Fibroblast of peridontal ligament (primary cell): Measurements from ENCODE around the gene MEF2C.

Experiments used
- DNase-seq: peaks from one replicate; pipeline ENCODE4 v3.0.0-alpha.2; 2010; ENCODE audit errors: extremely low read depth

The MEF2C gene

DNA sequence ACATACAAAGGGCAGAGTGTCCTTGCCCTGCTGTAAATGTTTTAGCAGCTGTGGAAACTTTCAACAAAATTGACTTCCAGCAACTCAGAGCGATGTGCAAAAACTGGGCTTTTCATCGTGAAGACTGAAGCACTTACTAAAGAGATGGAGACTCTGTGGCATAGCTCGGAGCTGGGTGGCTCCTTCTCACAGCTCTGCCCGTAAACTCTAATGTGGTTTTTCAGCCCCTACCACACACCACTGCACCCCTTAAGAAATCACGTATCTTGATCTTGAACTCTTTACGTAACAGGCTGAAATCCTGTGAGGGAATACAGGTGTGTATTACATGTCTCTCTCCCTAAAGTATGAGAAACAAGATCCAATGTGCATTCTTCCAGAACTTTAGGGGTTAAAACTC is 124.4 kb downstream of the MEF2C start:
- no peak for DNase-seq

DNA sequence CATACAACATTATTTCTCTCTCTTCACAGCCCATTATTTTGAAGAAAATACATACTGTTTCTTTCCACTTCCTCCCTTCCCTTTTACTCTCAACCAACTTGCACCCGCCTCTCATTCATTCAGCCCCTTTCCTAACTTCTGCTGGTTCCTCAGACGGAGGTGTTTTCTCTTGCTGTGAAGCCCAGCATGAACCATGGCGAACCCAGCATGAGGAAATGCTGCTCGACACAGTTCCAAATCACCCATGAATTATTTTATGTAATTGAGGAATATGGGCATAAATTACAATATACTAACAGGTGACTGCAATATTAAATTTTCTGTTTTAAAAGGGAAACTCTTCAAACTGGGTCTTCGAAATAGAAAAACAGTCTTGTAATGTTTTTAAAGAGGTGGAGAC is 124.8 kb downstream of the MEF2C start:
- DNase-seq = no peak

DNA sequence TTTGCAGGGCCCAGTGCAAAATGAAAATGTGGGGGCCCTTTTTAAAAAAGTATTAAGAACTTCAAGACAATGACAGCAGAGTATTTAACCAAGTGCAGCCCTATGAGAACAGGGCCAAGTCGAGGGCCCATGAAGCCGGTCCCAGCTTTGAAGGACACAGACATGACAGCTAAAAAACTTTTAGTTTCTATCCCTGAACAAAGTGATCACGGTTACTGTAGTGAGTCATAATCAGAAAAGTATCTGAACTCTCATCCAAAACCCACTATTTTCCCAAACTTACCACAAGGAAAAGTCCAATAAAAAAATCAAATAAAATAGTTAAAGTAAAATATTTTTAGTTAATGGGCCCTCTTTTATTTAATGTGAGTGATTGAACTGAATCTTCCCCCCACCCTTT is 126.0 kb downstream of the MEF2C start:
- no peak for DNase-seq

DNA sequence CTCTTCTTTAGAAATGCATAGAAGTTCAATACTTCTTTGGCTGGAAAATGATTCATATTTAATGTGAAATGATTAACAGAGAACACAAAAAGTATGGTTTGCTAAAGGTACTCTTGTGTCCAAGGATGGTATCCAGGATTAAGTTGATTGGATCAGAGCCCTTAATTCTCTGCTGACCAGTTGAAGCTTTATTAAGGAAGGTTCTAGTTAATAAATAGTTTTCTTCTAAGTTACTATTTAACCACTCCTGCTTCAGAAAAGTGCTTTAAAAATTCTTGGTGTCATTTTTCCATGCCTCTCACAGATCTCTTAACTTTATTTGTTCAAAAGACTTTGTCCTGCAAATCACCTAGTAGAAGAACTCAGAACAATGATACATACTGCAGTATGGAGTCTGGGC is 134.3 kb downstream of the MEF2C start:
- DNase-seq = no peak

DNA sequence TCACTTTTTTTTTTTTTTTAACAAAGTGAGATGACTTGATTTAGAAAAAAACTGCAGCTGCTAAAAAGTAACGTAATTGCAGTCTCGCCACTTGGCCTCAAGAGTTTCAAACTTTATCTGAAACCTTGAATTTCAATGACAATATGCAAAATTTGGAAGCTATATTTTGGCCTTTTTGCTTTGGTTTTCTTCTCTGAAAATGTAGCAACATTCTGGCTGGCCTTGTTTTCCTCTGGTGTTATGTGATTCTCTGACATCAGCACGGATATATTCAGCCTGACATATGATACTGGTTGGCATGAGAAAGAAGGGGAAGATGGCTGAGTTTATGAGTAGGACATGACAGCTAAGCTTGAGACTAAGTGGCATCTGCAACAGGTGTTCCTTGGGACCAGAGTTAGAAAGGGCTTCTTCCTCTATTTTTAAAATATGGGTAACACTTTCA is 136.5 kb downstream of the MEF2C start:
- no peak for DNase-seq

DNA sequence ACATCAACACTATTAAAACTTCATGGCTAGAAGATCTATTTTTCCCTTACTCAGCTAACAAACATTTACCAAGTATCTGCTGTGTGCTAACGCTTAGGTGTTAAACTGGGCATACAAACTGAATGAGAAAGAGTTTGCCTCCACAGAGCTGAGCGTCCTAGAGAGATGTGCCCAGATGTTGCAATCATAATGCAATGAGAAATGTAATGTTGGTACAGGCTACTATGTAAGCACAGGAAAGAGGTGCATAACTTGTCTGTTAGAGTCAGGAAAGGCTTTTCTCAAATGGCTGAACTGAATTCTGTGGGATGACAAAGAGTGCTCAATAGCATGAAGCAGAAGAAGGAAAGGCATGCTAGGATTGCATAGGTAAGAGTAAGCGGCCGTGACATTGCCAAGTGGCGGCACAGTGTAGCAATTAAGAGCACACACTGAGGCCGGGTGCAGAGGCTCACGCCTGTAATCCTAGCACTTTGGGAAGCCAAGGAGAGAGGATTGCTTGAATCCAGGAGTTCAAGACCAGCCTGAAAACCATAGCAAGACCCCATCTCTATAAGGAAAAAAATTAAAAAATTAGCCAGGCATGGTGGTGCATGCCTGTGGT is 137.8 kb downstream of the MEF2C start:
- no peak for DNase-seq

DNA sequence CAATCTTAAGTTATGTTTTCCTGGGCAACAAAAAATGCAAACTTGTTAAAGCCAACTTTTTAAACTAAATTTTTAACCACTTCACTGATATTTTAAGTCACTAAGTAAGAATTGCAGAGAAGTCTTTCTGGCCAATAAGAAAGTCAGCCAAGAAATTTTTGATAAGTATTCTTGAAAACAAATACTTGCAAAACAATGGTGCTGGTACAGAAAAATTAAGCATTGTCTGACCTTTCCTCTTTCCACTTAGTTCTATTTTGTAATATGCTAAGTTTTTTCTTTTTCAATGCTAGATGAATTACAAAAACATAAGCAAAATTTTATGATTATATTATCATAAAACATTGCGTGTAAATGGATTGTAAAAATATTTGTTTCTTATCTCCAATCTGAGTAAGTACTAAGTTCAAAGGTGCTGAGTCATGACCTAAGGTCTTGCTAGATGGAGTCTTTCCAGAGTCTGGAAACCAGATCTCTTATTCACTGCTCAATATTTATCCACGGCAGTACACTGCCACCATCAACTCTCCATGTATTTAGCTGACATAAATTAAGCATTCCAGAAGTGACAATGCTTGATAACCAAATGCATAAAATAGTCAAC is 139.7 kb downstream of the MEF2C start:
- DNase-seq = peak; percentile 30

DNA sequence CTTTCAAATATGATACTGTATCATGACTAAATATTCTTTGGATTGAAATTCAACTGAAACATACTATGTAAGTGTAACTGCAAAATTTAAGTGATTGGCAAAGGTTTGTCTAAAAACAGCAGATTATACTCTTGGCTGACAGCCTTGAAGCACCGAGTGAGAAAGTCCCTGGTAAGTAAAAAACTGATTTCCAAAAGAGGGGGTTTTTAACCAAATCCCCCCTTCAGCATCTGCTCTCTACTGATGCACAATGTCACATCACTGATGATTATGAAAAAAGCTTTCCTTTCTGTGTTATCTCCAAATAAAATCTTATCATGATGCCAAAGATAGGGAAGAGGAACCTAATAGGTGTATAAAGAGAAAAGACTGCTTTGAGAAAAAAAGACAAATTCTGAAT is 141.0 kb downstream of the MEF2C start:
- DNase-seq = no peak

DNA sequence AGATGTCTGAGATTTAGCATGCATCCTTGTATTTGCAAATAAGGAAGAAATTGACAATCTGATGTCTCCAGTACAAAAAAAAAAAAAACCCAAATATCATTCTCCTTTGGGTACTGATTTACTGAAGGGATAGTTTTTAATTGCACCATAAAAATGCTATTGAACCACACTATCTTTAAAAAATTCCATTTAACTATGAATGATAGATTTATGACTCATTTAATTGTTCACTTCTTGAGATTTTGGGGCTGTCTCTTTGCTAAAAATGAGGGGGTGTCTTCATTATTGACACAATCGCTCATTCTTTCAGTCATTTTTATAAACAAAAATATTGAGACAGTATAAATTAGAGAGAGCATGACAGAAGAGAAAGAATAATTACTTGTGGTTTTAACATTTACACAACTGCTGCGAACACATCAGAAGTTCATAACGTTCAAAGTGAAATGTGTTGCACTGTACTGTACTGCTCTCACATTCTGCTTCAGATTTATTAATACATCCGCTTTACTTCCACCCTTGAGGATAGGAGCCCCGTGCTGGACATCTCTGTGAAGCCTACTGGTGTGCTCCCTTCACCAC is 142.3 kb downstream of the MEF2C start:
- DNase-seq = no peak

DNA sequence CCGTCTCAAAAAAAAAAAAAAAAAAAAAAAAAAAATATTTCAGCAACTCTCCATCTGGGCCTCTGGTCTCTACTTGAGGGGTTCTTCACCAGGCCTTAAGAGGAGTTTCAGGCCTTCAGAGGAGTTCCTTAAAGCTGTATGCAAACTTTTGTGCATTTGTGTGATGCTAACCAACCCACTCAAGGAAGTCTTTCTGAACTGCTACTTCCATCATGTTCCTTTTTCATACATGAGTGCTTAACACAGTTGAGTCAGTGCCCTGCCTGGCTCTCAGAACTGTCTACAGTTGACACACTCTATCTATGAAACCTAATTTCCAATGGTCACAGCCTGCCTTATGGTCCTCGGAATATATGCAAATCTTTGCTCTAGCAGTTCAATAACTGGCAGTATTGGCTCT is 146.5 kb downstream of the MEF2C start:
- DNase-seq = no peak

DNA sequence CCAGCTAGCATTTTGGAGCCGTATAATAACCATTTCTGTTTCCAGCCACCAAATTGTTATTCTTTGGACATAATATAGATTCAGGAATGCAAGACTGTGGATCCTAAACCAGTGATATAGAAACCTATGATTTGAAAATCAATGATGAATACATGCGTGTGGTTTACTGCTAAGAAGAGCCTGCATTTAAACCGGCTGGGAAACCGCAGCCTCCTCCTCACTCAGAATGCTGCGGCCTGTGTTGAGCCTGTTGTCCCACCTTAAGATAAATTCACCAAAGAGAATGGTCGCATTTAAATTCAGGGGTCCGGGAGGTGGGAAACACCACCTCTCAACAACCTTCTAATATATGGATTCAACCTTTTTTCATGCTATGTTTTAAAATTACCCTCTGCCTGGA is 148.0 kb downstream of the MEF2C start:
- DNase-seq = no peak

DNA sequence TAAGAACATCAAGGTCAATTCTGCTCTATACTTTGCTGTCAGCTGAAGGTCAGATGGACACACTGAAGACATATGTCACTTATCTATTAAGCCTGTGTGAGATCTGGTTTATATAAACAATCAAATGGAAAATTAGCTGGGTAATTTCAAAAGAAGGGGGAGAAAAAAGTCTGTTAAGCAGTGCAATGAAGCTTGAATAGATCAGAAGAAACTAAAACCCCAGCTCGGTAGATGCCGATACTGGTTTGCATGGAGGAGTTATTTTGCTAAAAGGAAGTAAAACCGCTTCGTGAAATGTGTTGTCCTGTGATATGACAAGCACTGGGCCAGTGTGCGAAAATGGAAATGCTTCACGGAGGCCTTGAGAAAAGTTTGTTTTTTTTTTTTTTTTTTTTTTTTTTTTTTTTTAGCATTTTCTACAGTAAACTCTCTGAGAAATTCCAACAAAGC is 148.8 kb downstream of the MEF2C start:
- peak; percentile 23 for DNase-seq

DNA sequence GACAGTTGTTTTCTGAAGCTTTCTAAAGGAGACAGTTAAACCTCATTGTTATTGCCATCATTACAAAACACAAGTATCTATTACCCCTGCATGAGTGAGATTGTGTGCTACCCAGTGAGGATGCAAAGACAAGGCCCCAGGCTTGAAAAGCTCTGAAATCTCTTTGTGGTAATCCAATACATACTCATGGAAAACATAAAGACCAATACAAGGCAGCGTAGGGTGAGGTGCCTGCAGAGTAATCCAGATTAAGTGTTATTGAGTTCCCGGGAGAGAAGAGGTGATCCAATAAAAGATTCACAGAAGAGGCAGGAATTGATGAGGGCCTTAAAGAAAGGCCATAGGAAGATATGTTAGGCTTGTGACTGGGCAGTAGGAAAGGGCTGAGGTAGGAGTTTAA is 150.1 kb downstream of the MEF2C start:
- DNase-seq = no peak

DNA sequence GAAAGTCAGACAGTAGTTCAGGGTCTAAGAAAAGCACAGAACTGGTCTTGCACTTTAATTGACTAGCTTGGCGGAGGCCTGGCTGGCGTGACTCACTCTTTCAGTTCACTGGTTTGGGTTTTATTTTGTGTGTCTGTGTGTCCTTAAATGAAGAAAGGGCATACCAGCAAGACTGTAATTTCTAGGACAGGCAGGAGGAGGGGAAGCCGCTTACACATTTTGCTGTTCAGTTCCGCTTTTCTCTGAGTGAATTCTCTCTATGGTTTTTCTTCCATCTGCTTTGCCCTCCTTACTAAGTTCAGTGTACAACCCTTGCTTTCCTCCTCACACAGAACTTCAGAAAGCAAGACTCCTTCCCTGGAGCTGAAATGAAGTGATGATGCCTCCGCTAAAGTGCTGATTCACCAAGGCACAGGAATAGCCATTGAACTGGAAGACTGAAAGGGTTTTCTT is 150.8 kb downstream of the MEF2C start:
- DNase-seq = peak; percentile 76

DNA sequence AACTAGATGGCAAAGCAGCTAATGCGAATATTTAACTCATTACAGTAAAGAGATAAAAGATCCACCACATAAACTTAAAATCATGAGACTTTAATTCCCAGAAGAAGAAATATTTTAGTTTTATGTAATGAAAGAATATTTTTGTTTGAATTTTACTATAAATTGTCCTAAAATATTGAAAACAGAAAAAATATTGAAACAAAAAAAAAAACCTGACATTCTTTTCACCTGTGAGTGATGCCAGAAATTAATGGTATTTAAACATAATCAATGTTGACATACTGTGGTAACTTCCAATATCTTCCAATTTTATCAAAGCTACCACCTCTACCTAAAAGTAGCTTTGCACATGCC is 153.2 kb downstream of the MEF2C start:
- DNase-seq = no peak

DNA sequence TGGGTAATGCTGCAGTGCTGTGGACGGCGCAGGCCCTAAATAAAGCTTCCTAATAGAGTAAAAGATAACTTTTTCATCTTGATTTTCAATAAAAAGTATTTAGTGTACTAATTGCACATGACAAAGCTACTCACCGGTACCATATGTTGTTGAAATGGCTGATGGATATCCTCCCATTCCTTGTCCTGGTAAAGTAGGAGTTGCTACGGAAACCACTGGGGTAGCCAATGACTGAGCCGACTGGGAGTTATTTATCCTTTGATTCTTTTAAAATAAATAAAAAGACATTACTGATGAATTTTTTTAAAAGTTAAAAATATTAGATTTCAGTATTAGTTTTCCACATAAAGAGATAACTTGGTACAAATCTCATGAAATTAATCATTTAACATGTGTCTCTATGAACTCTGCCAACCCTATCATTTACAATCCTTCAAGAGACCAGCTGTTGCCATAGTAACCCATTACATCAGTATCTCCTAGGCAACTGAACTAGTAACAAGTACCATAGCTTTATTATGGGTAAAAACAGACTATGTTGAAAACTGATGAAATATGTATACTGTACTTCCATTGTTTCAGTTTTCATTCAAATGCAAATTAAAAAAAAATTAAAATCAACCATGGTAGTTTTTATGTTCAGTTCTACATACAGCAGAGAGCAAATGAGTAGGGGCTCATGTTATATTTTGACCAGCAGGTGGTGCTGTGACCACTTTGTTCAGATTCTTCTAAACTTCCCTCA is 153.7 kb downstream of the MEF2C start:
- DNase-seq = peak; percentile 92

DNA sequence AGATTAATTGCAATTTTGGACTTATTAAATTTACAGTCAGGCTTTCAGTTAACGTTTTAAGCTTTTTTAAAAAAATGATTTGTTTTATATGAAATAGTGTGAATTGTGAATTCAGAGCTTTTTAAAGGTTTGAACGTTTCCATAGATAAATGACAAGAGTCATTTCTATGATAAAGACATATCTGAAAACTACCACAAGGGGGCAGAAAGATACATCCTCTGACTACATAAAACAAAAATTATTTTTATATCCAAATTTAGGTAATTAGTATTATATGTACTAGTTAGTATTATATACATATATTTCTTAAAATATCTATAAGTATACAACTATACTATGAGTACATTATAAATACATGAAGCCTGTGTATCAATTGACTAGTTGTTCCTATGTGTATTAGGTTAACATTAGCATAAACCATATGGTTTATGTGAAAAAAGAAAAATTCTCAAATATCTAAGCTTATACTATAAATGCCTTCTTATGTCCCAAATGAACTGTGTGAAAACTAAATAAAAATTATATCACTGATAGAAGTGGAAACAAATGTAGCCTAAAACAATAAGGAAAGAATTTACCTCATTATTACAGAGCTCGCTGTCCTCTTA is 155.2 kb downstream of the MEF2C start:
- DNase-seq = peak; percentile 64

DNA sequence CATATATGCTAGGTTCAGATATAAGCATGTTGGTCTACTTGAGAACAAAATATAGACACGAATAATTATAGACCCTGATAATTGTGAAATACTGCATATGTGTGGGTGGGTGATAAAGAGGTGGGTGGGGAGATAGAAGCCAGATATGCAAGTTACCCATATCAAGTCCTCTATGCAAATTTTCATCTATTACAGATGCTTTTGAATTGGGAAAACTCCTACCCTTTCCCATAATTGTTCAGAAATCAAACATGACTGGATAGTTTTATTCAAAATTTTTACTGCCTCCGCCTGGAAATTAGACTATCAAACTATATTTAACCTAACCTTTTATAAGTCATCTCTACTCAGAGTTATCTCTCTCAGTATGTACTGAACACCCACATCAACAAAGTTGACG is 157.5 kb downstream of the MEF2C start:
- DNase-seq = no peak

DNA sequence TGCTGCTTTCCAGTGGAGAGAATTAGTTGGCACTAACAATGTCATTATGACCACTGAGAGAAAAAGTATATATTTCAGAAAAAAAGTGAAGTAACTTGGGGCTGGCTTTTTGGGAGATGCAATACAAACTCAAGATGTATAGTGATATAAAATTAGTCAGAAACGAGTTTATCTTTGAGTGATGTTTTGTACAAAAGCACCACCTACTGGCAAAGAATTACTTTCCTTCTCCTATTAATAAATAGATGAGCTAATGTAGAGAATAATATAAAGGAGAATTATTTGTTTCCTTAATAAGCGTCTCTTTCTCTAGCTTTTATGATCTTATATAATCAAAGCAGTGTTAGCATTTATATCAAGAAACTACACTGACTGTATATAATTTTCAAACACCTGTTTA is 158.8 kb downstream of the MEF2C start:
- peak; percentile 32 for DNase-seq

DNA sequence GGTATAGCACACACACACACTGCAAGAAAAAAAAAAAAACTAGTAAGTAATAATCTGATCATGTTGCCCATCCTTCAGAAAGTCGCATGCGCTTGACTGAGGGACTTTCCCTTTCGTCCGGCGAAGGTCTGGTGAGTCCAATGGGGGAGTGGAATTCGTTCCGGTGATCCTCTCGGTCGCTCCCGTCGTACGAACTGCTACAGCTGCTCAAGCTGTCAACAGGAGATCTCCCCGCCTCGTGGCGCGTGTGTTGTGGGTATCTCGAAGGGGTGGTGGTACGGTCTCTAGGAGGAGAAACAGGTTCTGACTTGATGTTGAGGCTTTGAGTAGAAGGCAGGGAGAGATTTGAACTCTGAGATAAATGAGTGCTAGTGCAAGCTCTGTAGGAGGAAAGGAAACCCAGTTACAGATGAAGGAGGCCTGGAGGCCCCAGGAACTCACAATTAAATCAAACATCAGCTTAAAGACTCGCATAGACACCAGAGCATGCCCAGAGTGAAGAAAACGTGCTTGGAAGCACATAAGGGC is 160.4 kb downstream of the MEF2C start:
- DNase-seq = no peak

DNA sequence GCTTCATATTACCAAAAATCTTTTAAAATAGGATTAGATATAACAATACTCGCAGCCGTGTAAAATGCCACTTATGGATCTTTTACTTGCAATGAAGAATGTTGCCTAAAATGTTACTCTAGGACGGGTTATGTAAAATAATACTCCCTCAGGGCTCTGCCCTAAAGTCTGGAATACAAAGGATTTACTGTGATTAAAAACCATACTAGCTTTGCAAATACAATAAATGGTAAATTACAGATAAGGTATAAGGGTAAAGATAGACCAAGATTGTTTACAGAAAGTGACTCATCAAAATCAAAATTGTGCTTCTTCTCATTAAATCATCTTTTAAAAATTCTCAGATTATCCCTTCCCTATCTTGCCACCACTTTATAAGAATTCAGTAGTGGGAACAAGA is 163.6 kb downstream of the MEF2C start:
- DNase-seq = no peak

DNA sequence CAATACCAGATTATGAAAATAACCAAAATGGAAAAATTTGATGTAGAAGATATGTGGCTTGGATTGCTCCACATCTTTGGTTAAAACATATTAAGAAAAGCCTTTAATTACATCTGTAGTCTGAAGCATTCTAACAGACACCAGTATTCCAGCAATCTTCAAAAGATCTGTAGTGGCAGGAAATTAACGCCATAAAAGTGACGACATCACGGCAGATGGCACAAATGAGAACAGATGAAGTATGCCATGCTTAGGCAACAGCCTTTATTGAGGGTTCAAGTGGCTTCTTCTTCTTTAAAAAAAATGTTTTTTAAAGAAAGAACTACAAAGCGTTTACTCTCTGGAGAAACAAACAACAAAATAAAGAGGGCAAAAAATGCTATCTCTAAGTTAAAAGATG is 164.2 kb downstream of the MEF2C start:
- DNase-seq = no peak
